Activated CD4-positive, alpha-beta memory T cell treated with anti-CD3 and anti-CD28 coated beads, Interleukin-2, amount 10 ng/mL, durations not matched to agents 7 days and 5 days (primary cell): ENCODE measurements around the gene OGG1. TPM values are rescaled to one million over a fixed set of nuclear protein-coding genes. Genes with fewer than 3 reads are reported as not detected.

ENCODE experiments used
- CTCF ChIA-PET: fragments of 350-600 bp; sonication (Branson Sonifier 250); formaldehyde crosslinking; loops from one replicate; lab custom pipeline; 2021; ENCODE audit warnings: antibody characterized with exemption, inconsistent platforms; lab: Charles Lee
- POLR2A ChIA-PET: fragments of 350-600 bp; sonication (Branson Sonifier 250); formaldehyde crosslinking; loops from one replicate; lab custom pipeline; 2021; ENCODE audit warnings: antibody characterized with exemption; lab: Charles Lee
- DNase-seq: peaks from one replicate; pipeline ENCODE4 v3.0.0-alpha.2; 2020
- H3K27ac Mint-ChIP-seq: one replicate; pipeline ENCODE4 v1.8.0; 2021; ENCODE audit warnings: mild to moderate bottlenecking, mixed read lengths
- H3K27me3 Mint-ChIP-seq: one replicate; pipeline ENCODE4 v1.8.0; 2021; ENCODE audit warnings: mixed read lengths
- H3K36me3 Mint-ChIP-seq: one replicate; pipeline ENCODE4 v1.8.0; 2021; ENCODE audit warnings: low read depth, mixed read lengths
- H3K4me1 Mint-ChIP-seq: one replicate; pipeline ENCODE4 v1.8.0; 2021; ENCODE audit warnings: mixed read lengths
- H3K4me3 Mint-ChIP-seq: one replicate; pipeline ENCODE4 v1.8.0; 2021; ENCODE audit warnings: mild to moderate bottlenecking, mixed read lengths
- H3K9me3 Mint-ChIP-seq: one replicate; pipeline ENCODE4 v1.8.0; 2021; ENCODE audit warnings: mixed read lengths
- total RNA-seq, 2 experiments: library from RNA; stranded (reverse); gene quantifications; one replicate each; pipeline ENCODE4 v1.2.3, GENCODE V29; 2021

OGG1 gene
- total RNA-seq, 2 experiments from 2014 or later: 29.5 to 34.3 TPM

- H3K27ac Mint-ChIP-seq: peak within 1 kb of the TSS; percentile 89
- H3K4me3 Mint-ChIP-seq: peak within 1 kb of the TSS; percentile 96
- peak; percentile 100 for DNase-seq
- H3K4me1 Mint-ChIP-seq: peaks cover 69% of the 10 kb centered on the region
- POLR2A ChIA-PET: interaction anchor here (0.7 to 9.6 kb wide), 23 partner anchors 10 to 463 kb away, joined by 3 to 158 read pairs (median 4); partner anchors contain the start of genes ARPC4, CAMK1, CRELD1 and EMC3
- peaks cover 36% of the 10 kb centered on the region for H3K36me3 Mint-ChIP-seq
- H3K9me3 Mint-ChIP-seq: no peaks in the 10 kb centered on the region
- no peaks in the 10 kb centered on the region for H3K27me3 Mint-ChIP-seq
- CTCF ChIA-PET: interaction anchor here (0.6 to 3.1 kb wide), 6 partner anchors 11 to 378 kb away, joined by 3 to 14 read pairs (median 4); no protein-coding TSS in a partner anchor
Observed at GRCh38 chr3:9731206-9732079, 18.3 kb upstream of the OGG1 start, which contains the start of gene BRPF1. TSS of gene BRPF1 (plus strand) at chr3:9731735. CDS start at chr3:9734141, 2,406 bp downstream.

DNA sequence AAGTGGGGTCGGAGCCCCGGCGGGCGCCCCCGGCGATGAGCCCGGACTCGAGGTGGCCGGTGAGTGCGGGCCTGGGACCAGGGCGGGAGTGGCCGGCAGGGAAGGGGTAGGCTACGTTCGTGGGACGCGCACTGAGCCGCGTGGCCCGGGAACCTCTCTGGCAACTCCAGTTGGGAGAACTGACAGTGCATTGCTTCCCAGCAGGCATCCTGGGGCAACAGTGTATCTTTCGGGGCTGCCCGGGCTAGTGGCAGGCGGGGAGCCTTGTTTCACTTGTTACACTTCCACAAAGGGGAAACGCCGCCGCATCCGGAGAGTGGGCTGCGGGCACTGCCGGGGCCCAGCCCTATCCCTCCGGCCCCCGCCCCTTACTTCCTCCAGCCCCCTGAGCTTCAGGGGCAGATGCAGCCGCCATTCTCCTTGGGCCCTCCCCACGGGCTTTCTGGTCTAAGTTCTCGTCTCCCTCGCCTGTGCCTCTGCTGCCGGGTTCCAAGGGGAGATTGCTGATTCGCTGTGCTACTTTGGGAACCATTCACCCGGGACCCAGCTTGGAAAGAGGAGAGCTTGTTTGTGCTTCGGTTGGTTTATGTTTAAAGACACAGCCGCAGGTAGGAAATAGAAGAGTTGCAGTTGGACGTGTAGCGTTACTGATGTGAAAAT lies 17.5 kb upstream of the OGG1 start:
- Mint-ChIP-seq H3K4me1 (peaks cover 69% of the 10 kb centered on the region), H3K9me3 (no peaks in the 10 kb centered on the region), H3K36me3 (peaks cover 42% of the 10 kb centered on the region), H3K27me3 (no peaks in the 10 kb centered on the region), H3K27ac (peak overlapping the region; percentile 89), H3K4me3 (peak overlapping the region; percentile 96)
- POLR2A ChIA-PET: interaction anchor here (0.6 to 9.6 kb wide), 25 partner anchors 11 to 462 kb away, joined by 3 to 158 read pairs (median 5); partner anchors contain the start of genes ARPC4, CAMK1, CRELD1 and EMC3
- peak; percentile 71 for DNase-seq
- CTCF ChIA-PET: interaction anchor here (0.6 to 3.1 kb wide), 6 partner anchors 11 to 280 kb away, joined by 3 to 14 read pairs (median 4); partner anchors contain the start of gene OGG1

- CTCF ChIA-PET: interaction anchor here (0.9 to 3.1 kb wide), 6 partner anchors 12 to 214 kb away, joined by 3 to 14 read pairs (median 4); partner anchors contain the start of genes ARPC4, OGG1 and TADA3
- H3K36me3 Mint-ChIP-seq: peaks cover 43% of the 10 kb centered on the region
- DNase-seq: no peak
- POLR2A ChIA-PET: interaction anchor here (0.6 to 9.6 kb wide), 13 partner anchors 13 to 379 kb away, joined by 3 to 158 read pairs (median 6); partner anchors contain the start of genes ARPC4, CAMK1, EMC3 and MTMR14
- H3K4me3 Mint-ChIP-seq: peak overlapping the region; percentile 96
- H3K27me3 Mint-ChIP-seq: no peaks in the 10 kb centered on the region
- H3K9me3 Mint-ChIP-seq: no peaks in the 10 kb centered on the region
- H3K4me1 Mint-ChIP-seq: peaks cover 63% of the 10 kb centered on the region
- H3K27ac Mint-ChIP-seq: peak overlapping the region; percentile 89
Observed at GRCh38 chr3:9732740-9733115, 17.0 kb upstream of the OGG1 start.

- DNase-seq: no peak
- H3K36me3 Mint-ChIP-seq: peaks cover 77% of the 10 kb centered on the region
- H3K4me3 Mint-ChIP-seq: no peak overlapping the region
- no peaks in the 10 kb centered on the region for H3K27me3 Mint-ChIP-seq
- CTCF ChIA-PET: interaction anchor here (0.6 to 3.0 kb wide), 3 partner anchors 9 to 147 kb away, joined by 3 to 14 read pairs (median 6); partner anchors contain the start of gene OGG1
- H3K4me1 Mint-ChIP-seq: peaks cover 51% of the 10 kb centered on the region
- no peaks in the 10 kb centered on the region for H3K9me3 Mint-ChIP-seq
- POLR2A ChIA-PET: interaction anchor here (1.2 to 9.6 kb wide), 6 partner anchors 9 to 87 kb away, joined by 3 to 158 read pairs (median 6); partner anchors contain the start of genes ARPC4, CAMK1, MTMR14 and OGG1
- H3K27ac Mint-ChIP-seq: peak overlapping the region; percentile 59
Observed at GRCh38 chr3:9736831-9737230, 12.9 kb upstream of the OGG1 start.

DNA sequence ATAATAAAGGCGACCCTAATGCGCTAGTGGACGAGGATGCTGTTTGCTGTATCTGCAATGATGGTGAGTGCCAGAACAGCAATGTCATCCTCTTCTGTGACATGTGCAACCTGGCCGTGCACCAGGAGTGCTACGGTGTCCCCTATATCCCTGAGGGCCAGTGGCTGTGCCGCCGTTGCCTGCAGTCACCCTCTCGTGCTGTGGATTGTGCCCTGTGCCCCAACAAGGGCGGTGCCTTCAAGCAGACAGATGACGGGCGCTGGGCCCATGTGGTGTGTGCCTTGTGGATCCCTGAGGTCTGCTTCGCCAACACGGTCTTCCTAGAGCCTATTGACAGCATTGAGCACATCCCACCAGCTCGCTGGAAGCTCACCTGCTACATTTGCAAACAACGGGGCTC lies 10.6 kb upstream of the OGG1 start:
- Mint-ChIP-seq H3K36me3 (peaks cover 80% of the 10 kb centered on the region), H3K4me1 (peaks cover 32% of the 10 kb centered on the region), H3K4me3 (no peak overlapping the region), H3K9me3 (no peaks in the 10 kb centered on the region), H3K27me3 (no peaks in the 10 kb centered on the region), H3K27ac (no peak overlapping the region)
- CTCF ChIA-PET: interaction anchor here (0.6 to 1.5 kb wide), 2 partner anchors 12 to 237 kb away, joined by 3 to 5 read pairs; no protein-coding TSS in a partner anchor
- DNase-seq: no peak
- POLR2A ChIA-PET: interaction anchor here (0.8 to 1.5 kb wide), 3 partner anchors 11 to 45 kb away, joined by 3 to 7 read pairs (median 3); partner anchors contain the start of gene OGG1

- Mint-ChIP-seq H3K27me3 (no peaks in the 10 kb centered on the region), H3K4me3 (no peak overlapping the region), H3K4me1 (peaks cover 20% of the 10 kb centered on the region), H3K36me3 (peaks cover 84% of the 10 kb centered on the region), H3K9me3 (no peaks in the 10 kb centered on the region), H3K27ac (no peak overlapping the region)
- ChIA-PET CTCF (interaction anchor here (0.6 kb wide), 1 partner anchor 13 kb away, joined by 3 read pairs; no protein-coding TSS in a partner anchor), POLR2A (interaction anchor here (11.9 kb wide), 1 partner anchor 9 kb away, joined by 158 read pairs; the partner anchor contains the start of gene BRPF1)
- no peak for DNase-seq
Observed at GRCh38 chr3:9742560-9742959, 7.2 kb upstream of the OGG1 start.

- ChIA-PET CTCF (interaction anchor here (0.9 kb wide), 1 partner anchor 8 kb away, joined by 4 read pairs; no protein-coding TSS in a partner anchor), POLR2A (interaction anchor here (1.1 to 11.9 kb wide), 2 partner anchors 10 to 94 kb away, joined by 3 to 158 read pairs; partner anchors contain the start of genes BRPF1 and MTMR14)
- Mint-ChIP-seq H3K27me3 (no peaks in the 10 kb centered on the region), H3K27ac (no peak overlapping the region), H3K4me1 (peaks cover 16% of the 10 kb centered on the region), H3K4me3 (no peak overlapping the region), H3K36me3 (peaks cover 89% of the 10 kb centered on the region), H3K9me3 (no peaks in the 10 kb centered on the region)
- no peak for DNase-seq
Observed at GRCh38 chr3:9743548-9743947, 6.2 kb upstream of the OGG1 start.

- Mint-ChIP-seq H3K4me3 (no peak overlapping the region), H3K9me3 (no peaks in the 10 kb centered on the region), H3K27me3 (no peaks in the 10 kb centered on the region), H3K27ac (no peak overlapping the region), H3K4me1 (peaks cover 19% of the 10 kb centered on the region), H3K36me3 (peaks cover 89% of the 10 kb centered on the region)
- DNase-seq: no peak
- POLR2A ChIA-PET: interaction anchor here (1.1 to 11.9 kb wide), 2 partner anchors 11 to 94 kb away, joined by 3 to 158 read pairs; partner anchors contain the start of genes BRPF1 and MTMR14
- CTCF ChIA-PET: interaction anchor here (0.9 kb wide), 1 partner anchor 8 kb away, joined by 4 read pairs; no protein-coding TSS in a partner anchor
Observed at GRCh38 chr3:9744162-9744561, 5.6 kb upstream of the OGG1 start.

DNA sequence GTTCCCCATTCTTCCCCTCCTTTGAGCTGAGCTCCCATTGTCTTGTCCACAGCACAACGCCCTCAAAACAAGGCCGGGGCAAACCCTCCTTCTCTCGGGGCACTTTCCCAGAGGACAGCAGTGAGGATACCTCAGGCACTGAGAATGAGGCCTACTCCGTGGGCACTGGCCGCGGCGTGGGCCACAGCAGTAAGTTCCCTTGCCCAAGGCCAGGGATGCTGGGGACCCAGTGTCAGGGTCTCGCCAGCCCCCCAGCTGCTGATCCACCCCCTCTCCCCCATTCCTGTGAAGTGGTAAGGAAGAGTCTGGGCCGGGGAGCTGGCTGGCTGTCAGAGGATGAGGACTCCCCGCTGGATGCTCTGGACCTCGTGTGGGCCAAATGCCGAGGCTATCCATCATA lies 4.2 kb upstream of the OGG1 start:
- Mint-ChIP-seq H3K9me3 (no peaks in the 10 kb centered on the region), H3K27me3 (no peaks in the 10 kb centered on the region), H3K4me3 (no peak overlapping the region), H3K36me3 (peaks cover 84% of the 10 kb centered on the region), H3K27ac (no peak overlapping the region), H3K4me1 (peaks cover 27% of the 10 kb centered on the region)
- POLR2A ChIA-PET: interaction anchor here (11.9 kb wide), 1 partner anchor 12 kb away, joined by 158 read pairs; the partner anchor contains the start of gene BRPF1
- CTCF ChIA-PET: interaction anchor here (1.8 kb wide), 1 partner anchor 15 kb away, joined by 4 read pairs; the partner anchor contains the start of gene BRPF1
- no peak for DNase-seq

GRCh38 chr3:9746330-9746729 lies 3.4 kb upstream of the OGG1 start:
- Mint-ChIP-seq H3K4me3 (no peak overlapping the region), H3K9me3 (no peaks in the 10 kb centered on the region), H3K36me3 (peaks cover 78% of the 10 kb centered on the region), H3K4me1 (peaks cover 34% of the 10 kb centered on the region), H3K27ac (peak overlapping the region; percentile 40), H3K27me3 (no peaks in the 10 kb centered on the region)
- CTCF ChIA-PET: interaction anchor here (0.6 to 1.8 kb wide), 3 partner anchors 15 to 200 kb away, joined by 3 to 4 read pairs (median 3); partner anchors contain the start of gene BRPF1
- peak; percentile 45 for DNase-seq
- POLR2A ChIA-PET: interaction anchor here (11.9 kb wide), 1 partner anchor 13 kb away, joined by 158 read pairs; the partner anchor contains the start of gene BRPF1

GRCh38 chr3:9747267-9747666 lies 2.5 kb upstream of the OGG1 start:
- CTCF ChIA-PET: interaction anchor here (1.8 kb wide), 1 partner anchor 16 kb away, joined by 4 read pairs; the partner anchor contains the start of gene BRPF1
- POLR2A ChIA-PET: interaction anchor here (5.8 to 11.9 kb wide), 2 partner anchors 14 to 45 kb away, joined by 59 to 158 read pairs; partner anchors contain the start of genes ARPC4, BRPF1 and TADA3
- peaks cover 78% of the 10 kb centered on the region for H3K36me3 Mint-ChIP-seq
- no peak for DNase-seq
- H3K27ac Mint-ChIP-seq: no peak overlapping the region
- no peaks in the 10 kb centered on the region for H3K27me3 Mint-ChIP-seq
- H3K4me3 Mint-ChIP-seq: no peak overlapping the region
- no peaks in the 10 kb centered on the region for H3K9me3 Mint-ChIP-seq
- peaks cover 44% of the 10 kb centered on the region for H3K4me1 Mint-ChIP-seq
